Medulla oblongata (tissue), 1 donor: ENCODE data around the gene CAPZA1.
"Not testable (repeated sequence)": the region's sequence is repeated elsewhere in the genome, so short reads cannot be mapped to it uniquely, and the experiment has no call there.

ENCODE experiments used
- DNase-seq: peaks from one replicate; pipeline ENCODE4 v3.0.0-alpha.2; 2015; ENCODE audit errors: extremely low spot score

Gene CAPZA1

DNA sequence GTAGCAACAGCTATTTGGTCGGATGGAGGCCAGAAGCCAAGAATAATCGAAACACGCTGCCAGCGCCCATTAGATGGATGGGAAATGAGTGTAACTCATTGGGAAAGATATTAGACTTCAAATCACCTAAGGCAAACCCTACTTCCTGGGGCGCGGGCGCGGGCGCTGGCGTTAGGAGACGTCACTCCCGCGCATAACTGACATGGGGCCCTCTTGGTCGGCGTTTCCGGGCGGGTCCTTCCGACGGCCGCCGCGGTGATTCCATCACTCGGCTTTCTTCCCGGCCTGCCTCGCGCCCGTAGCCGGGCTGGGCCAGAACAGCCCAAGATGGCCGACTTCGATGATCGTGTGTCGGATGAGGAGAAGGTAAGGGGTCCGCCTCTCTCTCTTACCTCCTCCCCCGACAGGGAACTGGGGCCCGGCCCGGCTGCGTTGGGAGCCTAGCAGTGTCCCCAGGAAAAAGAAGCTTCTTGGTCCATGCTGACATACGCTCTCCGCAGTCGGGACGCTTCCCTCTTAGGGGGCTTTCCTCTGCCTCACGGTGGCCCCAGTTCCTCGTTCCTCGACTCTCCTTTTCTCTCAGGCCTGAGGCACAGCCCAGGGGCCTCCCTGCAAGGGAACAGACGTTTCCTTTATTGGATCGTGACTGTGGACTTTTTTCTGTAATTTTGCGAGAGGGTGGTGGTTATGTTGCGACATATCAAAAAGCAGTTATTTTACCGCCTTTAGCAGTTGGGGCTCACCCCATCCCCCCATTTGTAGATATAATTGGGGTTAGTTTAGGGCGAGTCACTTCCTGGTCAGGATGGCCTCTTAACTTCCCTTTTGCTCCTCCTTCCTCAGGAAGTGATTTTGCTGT is at the start of gene CAPZA1:
Gene CAPZA1, plus strand, starts transcription at position 315 of the 859 bp plus-strand sequence. Its CDS starts 13 bp downstream, at position 328.
- peak; percentile 94 for DNase-seq

GRCh38 chr1:112575154-112575804 is 44.4 kb upstream of the CAPZA1 start:
- no peak for DNase-seq

DNA sequence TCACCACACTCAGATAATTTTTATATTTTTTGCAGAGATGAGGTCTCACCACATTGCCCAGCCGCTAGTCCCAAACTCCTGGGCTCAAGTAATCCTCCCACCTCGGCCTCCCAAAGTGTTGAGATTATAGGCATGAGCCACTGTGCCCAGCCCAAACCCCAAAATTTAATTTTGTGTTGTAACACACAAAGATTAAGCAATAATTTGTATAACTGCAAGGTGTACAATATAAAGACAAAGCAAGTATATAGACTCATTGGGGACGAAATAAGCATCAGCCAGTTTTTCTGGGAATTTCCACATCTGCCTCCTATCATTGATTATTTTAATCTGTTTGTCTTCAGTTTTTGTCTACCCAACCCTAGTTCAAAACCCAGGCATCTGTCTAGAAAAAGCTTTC is 43.4 kb upstream of the CAPZA1 start:
- DNase-seq = no peak

- no peak for DNase-seq
Observed at GRCh38 chr1:112579801-112580510, 39.7 kb upstream of the CAPZA1 start.

DNA sequence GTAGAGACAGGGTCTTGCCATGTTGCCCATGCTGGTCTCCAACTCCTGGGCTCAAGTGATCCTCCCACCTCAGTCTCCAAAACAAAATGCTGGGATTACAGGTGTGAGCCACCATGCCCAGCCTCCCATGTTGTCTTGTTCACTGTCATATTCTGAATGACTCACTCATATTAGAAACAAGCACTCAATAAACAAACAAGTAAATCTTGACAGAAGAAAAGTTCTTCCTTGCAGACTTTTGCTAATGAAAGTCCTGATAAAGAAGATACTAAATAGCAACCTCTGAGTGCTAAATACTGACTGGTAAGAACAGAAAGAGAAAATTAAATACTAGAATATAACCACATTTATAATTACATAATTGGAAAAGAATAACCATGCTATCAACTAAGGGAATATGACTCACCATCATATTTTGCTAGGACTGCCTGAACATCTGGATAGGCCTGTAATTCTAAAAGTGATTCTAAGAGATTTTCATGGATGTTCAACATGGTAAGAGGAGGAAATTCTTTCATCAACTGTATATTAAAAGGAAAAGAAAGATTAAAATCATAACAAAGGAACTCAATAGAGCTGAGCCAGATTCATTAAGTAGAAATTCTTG is 37.9 kb upstream of the CAPZA1 start:
- DNase-seq = no peak

GRCh38 chr1:112583366-112583765 is 36.3 kb upstream of the CAPZA1 start:
- DNase-seq = no peak

GRCh38 chr1:112589766-112590165 is 29.9 kb upstream of the CAPZA1 start:
- DNase-seq = no peak

GRCh38 chr1:112594208-112594876 is 25.3 kb upstream of the CAPZA1 start:
- DNase-seq = no peak

DNA sequence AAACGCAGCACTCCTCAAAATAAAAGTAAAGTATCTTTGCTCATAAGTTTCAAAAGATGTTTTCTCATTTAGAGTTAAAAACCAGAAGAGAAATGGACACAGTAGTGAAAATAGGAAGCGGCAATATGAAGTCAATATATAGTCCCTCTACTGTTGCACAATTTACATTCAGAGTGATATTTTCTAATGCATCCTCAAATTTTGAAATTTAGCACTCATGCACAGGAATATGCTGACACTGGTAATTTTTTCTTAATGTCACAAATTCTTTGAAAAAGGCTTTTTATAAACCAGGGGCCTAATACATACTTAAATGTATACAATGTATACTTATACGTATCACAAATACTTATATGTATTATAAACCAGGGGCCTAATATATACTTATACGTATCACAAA is 20.2 kb upstream of the CAPZA1 start:
- DNase-seq = no peak

GRCh38 chr1:112603012-112603411 is 16.6 kb upstream of the CAPZA1 start:
- no peak for DNase-seq

DNA sequence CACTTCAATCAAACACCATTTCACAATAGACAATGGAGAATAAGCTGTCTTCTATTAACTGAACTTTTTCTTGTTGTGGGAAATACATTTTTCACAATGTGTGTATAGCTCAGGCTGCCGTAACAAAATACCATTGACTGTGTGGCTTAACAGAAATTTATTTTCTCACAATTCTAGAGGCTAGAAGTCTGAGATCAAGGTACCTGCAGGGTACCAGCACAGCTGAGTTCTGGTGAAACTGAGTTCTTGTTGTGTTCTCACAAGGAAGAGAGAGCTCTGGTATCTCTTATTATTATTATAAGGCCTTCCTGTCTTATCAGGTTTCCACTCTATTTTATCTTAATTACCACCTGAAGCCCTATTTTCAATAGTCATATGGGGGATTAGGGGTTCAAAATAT is 16.1 kb upstream of the CAPZA1 start:
- DNase-seq = no peak

- no peak for DNase-seq
Observed at GRCh38 chr1:112605633-112606327, 13.9 kb upstream of the CAPZA1 start.

DNA sequence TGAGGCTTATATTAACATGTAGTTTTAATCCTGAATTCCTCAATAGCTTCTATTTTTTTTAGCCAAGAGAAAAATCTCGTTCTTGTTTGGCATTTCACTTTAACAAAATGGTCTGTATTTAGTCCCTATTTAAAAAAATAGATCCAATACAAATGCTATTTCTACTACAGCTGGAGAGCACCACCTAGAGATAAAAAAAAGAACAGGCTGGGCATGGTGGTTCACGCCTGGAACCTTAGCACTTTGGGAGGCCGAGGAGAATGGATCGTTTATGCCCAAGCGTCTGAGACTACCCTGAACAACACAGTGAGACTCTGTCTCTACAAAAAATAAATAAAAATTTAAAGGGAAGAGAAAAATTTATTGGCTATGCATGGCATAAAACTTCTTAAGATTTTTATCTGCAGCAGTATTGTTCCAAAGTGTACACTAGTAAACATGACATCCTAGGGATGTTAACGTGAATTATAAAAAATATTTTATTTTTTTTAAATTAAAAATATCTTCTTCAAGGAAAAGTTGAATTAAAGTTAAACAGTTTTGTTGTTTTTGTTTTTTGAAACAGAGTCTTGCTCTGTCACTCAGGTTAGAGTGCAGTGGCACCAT is 5.1 kb upstream of the CAPZA1 start:
- DNase-seq = no peak

- DNase-seq = peak; percentile 68
Observed at GRCh38 chr1:112618114-112618720, 1.4 kb upstream of the CAPZA1 start.

DNA sequence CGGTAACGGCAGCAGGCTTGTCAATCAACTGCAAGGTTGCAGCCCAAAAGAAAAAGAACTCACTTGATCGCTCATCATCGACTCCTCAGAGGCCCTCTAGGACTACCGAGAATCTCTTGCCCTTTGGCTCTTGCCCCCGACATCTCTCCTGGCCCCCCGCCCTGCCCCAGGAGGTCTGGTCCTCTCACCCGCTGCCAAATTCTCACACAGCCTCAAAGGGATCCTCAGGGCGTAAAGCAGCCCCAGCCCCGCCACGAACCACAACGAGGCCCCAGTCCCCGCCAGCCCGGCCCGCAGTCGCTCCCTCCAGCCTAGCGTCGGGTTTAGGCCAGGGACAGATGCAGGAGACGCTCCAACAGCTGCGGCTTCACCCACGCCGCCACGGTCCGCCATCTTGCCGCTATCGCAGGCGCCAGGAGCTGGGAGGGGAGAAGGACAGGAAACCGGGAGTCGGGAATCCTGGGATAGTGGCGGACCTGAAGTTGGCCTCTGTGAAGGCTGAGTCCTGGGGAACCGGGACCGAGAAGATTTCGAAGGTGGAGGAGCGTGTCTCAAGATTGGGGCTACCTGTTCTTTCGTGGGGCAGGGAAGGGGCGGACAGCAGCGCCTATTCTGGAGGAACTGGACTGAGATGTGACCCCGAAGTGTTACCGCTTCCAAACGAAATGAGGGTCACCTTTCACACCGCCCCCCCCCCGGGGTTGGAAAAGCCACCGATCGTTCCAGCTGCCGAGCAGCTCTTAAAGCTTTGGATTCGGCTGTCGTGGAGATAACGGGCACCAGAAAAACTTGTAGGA is 713 bp upstream of the CAPZA1 start, which contains the start of gene ST7L:
Gene ST7L, minus strand, starts transcription at position 421 of the 797 bp plus-strand sequence. Its CDS starts 28 bp downstream, at position 393.
- DNase-seq = peak; percentile 86

DNA sequence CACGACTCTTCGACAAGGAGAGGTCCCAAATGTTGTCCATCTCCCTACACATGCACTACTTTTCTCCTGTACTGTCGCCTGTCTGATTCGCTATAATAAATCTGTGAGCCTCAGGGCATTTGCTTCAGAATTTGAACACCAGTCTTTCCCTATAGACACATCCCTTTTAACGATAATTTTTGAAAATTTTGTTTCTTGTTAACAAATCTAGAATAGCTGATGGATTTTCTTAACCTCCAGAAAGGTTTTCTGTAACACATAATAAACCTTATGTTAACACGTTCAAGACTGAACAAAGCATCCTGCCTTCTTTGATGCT is 704 bp downstream of the CAPZA1 start:
- DNase-seq = no peak

- DNase-seq = not testable (repeated sequence)
Observed at GRCh38 chr1:112624493-112624892, 4.9 kb downstream of the CAPZA1 start.

DNA sequence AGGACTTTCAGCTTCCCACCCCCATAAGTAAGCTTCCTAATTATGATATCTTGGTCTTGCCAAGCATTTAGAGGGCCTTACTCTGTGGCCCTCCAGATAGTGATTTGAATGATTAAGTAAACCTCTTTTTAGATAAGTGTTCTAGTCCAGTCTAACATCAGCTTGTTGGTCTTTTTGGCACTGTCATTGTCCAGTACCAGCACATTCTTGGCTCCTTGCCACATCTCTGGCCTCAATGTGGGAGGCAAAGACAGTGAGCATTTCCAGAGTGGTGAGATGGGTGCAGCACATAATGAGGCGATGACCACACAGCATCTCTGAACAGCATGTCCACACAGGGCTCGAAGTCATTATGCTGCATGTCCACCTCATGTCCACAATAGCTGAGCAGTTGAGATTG is 6.1 kb downstream of the CAPZA1 start:
- no peak for DNase-seq

DNA sequence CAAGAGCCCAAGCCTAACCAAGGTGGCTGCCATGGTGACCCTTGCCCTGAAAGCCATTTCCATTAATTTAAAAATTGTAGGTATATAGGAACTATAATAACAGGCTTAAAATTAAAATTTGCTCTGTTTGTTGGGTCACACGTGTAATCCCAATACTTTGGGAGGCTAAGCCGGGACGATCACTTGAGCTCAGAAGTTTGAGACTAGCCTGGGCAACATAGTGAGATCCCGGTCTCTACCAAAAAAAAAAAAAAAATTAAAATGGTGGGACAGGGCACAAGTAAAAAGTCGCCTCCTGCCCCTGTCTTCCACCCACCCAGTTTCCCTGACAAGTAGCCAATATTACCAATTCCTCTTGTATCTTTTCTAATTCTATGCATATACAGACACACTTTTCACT is 6.6 kb downstream of the CAPZA1 start:
- DNase-seq = no peak
